SK-N-MC (cell line): ENCODE results near the gene TTR.

Source experiments
- EZH2 ChIP-seq: fragments of 200-600 bp; sonication (generic); IDR thresholded peaks from one replicate; pipeline ENCODE4 v1.6.1; 2017; ENCODE audit warnings: antibody characterized with exemption
- POLR2AphosphoS5 ChIP-seq: IDR thresholded peaks from 2 replicates; pipeline ENCODE4 v1.6.1; 2012; ENCODE audit warnings: mild to moderate bottlenecking, low read depth, low read length, borderline replicate concordance

GRCh38 chr18:31583185-31583854, 8.4 kb upstream of the TTR start:
- TF ChIP-seq EZH2 (no peak), POLR2AphosphoS5 (no peak)
